ENCODE measurements around the gene KRTAP10-11.

- TF ChIP-seq, protein P1, sequence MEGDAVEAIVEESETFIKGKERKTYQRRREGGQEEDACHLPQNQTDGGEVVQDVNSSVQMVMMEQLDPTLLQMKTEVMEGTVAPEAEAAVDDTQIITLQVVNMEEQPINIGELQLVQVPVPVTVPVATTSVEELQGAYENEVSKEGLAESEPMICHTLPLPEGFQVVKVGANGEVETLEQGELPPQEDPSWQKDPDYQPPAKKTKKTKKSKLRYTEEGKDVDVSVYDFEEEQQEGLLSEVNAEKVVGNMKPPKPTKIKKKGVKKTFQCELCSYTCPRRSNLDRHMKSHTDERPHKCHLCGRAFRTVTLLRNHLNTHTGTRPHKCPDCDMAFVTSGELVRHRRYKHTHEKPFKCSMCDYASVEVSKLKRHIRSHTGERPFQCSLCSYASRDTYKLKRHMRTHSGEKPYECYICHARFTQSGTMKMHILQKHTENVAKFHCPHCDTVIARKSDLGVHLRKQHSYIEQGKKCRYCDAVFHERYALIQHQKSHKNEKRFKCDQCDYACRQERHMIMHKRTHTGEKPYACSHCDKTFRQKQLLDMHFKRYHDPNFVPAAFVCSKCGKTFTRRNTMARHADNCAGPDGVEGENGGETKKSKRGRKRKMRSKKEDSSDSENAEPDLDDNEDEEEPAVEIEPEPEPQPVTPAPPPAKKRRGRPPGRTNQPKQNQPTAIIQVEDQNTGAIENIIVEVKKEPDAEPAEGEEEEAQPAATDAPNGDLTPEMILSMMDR (conservative IDR thresholded peaks at IDR 0.05), result no peak
- no peak for TF ChIP-seq ZFX (IDR thresholded peaks at IDR 0.05)
These were observed 37.0 kb upstream of the KRTAP10-11 start for GRCh38 chr21:44609193-44609592.

All from C4-2B (cell line).